ENCODE results near the gene RPL13A. TPM values are rescaled to one million over a fixed set of nuclear protein-coding genes. Genes with fewer than 3 reads are reported as not detected.

RPL13A gene
- total and polyA plus RNA-seq, 2 experiments from 2014 or later, result 2,105 to 2,412 TPM

GRCh38 chr19:49536921-49537462 is 49.6 kb downstream of the RPL13A start:
- peaks cover 13% of the 10 kb centered on the region for H3K27me3 Mint-ChIP-seq (ENCODE audit: insufficient read depth, low read depth, poor library complexity)
- H3K4me1 ChIP-seq (ENCODE audit: insufficient read depth), result peaks cover 7% of the 10 kb centered on the region; the same call in 1 of the 2 replicates
- no peak for TF ChIP-seq EZH2 (IDR thresholded peaks at IDR 0.05; ENCODE audit: low read depth, unreplicated experiment)
- no peaks in the 10 kb centered on the region for H3K9me2 ChIP-seq (ENCODE audit: insufficient read depth)
- no peak for DNase-seq (ENCODE audit: low spot score)
- no peak overlapping the region for H3K27ac Mint-ChIP-seq
- H3F3A ChIP-seq (replicated peaks; ENCODE audit: low read depth), result peaks cover 19% of the 10 kb centered on the region
- no peaks in the 10 kb centered on the region for H3K27me3 ChIP-seq (ENCODE audit: insufficient read depth)
- H3K36me3 Mint-ChIP-seq (ENCODE audit: low read depth), result peaks cover 2% of the 10 kb centered on the region; the same call in 1 of the 3 replicates
- H3K4me1 Mint-ChIP-seq, result peaks cover 15% of the 10 kb centered on the region
- H4K20me1 ChIP-seq (replicated peaks; ENCODE audit: insufficient read depth), result no peaks in the 10 kb centered on the region; the same call in 1 of the 2 replicates
- H3K9me3 Mint-ChIP-seq, result no peaks in the 10 kb centered on the region
- no peak overlapping the region for H3K4me3 ChIP-seq
- no peak for ATAC-seq
- no peaks in the 10 kb centered on the region for H3K79me2 ChIP-seq (replicated peaks; ENCODE audit: insufficient read depth)
- no peaks in the 10 kb centered on the region for H3K36me3 ChIP-seq (ENCODE audit: insufficient read depth)
- H2AFZ ChIP-seq, result no peak overlapping the region
- H3K4me2 ChIP-seq, result no peak overlapping the region
- H3K27ac ChIP-seq (ENCODE audit: low read depth), result no peak overlapping the region
- no peak overlapping the region for H3K4me3 Mint-ChIP-seq

GRCh38 chr19:49538643-49539042 is 51.2 kb downstream of the RPL13A start:
- Mint-ChIP-seq H3K27ac (no peak overlapping the region), H3K9me3 (no peaks in the 10 kb centered on the region)
- H3K36me3 ChIP-seq (ENCODE audit: insufficient read depth), result no peaks in the 10 kb centered on the region

More at GRCh38 chr19:49538643-49539042, 51.2 kb downstream of the RPL13A start:
- Histone ChIP-seq H3K4me1 (ENCODE audit: insufficient read depth) (no peaks in the 10 kb centered on the region; the same call in 1 of the 2 replicates), H3K4me3 (no peak overlapping the region), H3K9me2 (ENCODE audit: insufficient read depth) (no peaks in the 10 kb centered on the region), H3K27me3 (ENCODE audit: insufficient read depth) (no peaks in the 10 kb centered on the region), H2AFZ (no peak overlapping the region), H3K4me2 (no peak overlapping the region), H3K27ac (ENCODE audit: low read depth) (no peak overlapping the region), H4K20me1 (replicated peaks; ENCODE audit: insufficient read depth) (no peaks in the 10 kb centered on the region; the same call in 1 of the 2 replicates), H3F3A (replicated peaks; ENCODE audit: low read depth) (peaks cover 13% of the 10 kb centered on the region; the same call in 1 of the 2 replicates), H3K79me2 (replicated peaks; ENCODE audit: insufficient read depth) (no peaks in the 10 kb centered on the region)
- ATAC-seq, result no peak
- Mint-ChIP-seq H3K4me1 (peaks cover 9% of the 10 kb centered on the region), H3K36me3 (ENCODE audit: low read depth) (peaks cover 2% of the 10 kb centered on the region; the same call in 1 of the 3 replicates), H3K4me3 (no peak overlapping the region), H3K27me3 (ENCODE audit: insufficient read depth, low read depth, poor library complexity) (peaks cover 11% of the 10 kb centered on the region)
- DNase-seq (ENCODE audit: low spot score), result no peak
- TF ChIP-seq CTCF (conservative IDR thresholded peaks at IDR 0.05; ENCODE audit: low read depth in 2 of 2), result no peak
- no peak for TF ChIP-seq REST (IDR thresholded peaks at IDR 0.05; ENCODE audit: unreplicated experiment)
- TF ChIP-seq ETS1 (IDR thresholded peaks at IDR 0.05), result no peak
- TF ChIP-seq ZNF114 (CRISPR knock-in tag; IDR thresholded peaks at IDR 0.05), result no peak
- no peak for TF ChIP-seq CREB1 (CRISPR knock-in tag; IDR thresholded peaks at IDR 0.05; ENCODE audit: low read depth)
- TF ChIP-seq ZNF331 (CRISPR knock-in tag; IDR thresholded peaks at IDR 0.05; ENCODE audit: low read depth), result no peak
- no peak for TF ChIP-seq NANOG (IDR thresholded peaks at IDR 0.05; ENCODE audit: borderline replicate concordance)
- no peak for TF ChIP-seq EZH2phosphoT487 (IDR thresholded peaks at IDR 0.05; ENCODE audit: unreplicated experiment)
- no peak for TF ChIP-seq EZH2 (IDR thresholded peaks at IDR 0.05; ENCODE audit: low read depth, unreplicated experiment)

Data from GM23338 (cell line).